ENCODE data around the gene TNNT1.
A peak's percentile ranks its signal among the peaks of the same experiment; 100 is the strongest.

Gene TNNT1

DNA sequence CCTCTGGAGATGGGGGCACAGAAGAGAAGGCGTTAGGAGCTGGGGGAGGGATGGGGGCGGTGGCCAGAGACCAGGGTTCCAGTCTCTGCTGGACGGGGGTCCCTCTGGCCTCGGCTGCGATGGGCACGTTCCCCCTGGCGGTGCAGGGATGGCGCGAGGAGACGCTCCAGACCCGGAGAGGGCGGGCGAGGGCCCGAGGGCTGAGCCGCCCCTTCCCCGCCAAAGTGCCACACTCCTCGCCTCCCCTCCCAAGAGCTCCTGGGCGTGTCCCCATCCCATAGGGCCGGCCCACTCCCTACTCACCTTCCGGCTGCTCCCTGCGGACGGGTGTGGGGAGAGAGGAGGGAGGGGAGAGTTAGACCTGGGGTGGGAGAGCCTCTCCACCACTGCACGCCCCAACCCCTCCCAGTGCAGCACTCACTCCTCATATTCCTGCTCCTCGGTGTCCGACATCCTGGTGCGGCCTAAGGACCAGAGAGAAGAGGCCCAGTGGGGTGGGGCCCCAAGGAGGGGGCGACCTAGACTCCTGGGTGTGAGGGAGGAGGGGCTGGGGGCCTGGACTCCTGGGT is 2.2 kb downstream of the TNNT1 start (continued):
- TF ChIP-seq ZNF623 (tag by site-specific recombination; IDR thresholded peaks at IDR 0.05) (no peak), AEBP2 (tag by site-specific recombination; IDR thresholded peaks at IDR 0.05; ENCODE audit: borderline replicate concordance) (no peak), ZSCAN30 (tag by site-specific recombination; IDR thresholded peaks at IDR 0.05) (no peak), TCF7L2 (IDR thresholded peaks at IDR 0.05; ENCODE audit: borderline replicate concordance, low read depth, low read length) (no peak), HOXC10 (CRISPR knock-in tag; IDR thresholded peaks at IDR 0.05) (no peak), YY1 (tag by site-specific recombination; IDR thresholded peaks at IDR 0.05) (no peak), ZNF157 (tag by site-specific recombination; IDR thresholded peaks at IDR 0.05) (no peak), ZNF670 (tag by site-specific recombination; IDR thresholded peaks at IDR 0.05; ENCODE audit: low read depth) (no peak), ZNF624 (tag by site-specific recombination; IDR thresholded peaks at IDR 0.05) (no peak), YY2 (tag by site-specific recombination; IDR thresholded peaks at IDR 0.05) (no peak), GLI4 (tag by site-specific recombination; IDR thresholded peaks at IDR 0.05) (no peak), ZNF791 (tag by site-specific recombination; IDR thresholded peaks at IDR 0.05) (no peak), ZNF184 (tag by site-specific recombination; IDR thresholded peaks at IDR 0.05) (no peak), ZNF391 (tag by site-specific recombination; IDR thresholded peaks at IDR 0.05; ENCODE audit: borderline replicate concordance, low read depth) (no peak), ZBTB8A (tag by site-specific recombination; IDR thresholded peaks at IDR 0.05) (peak; percentile 59), ZNF514 (tag by site-specific recombination; IDR thresholded peaks at IDR 0.05) (no peak), SCRT1 (tag by site-specific recombination; IDR thresholded peaks at IDR 0.05; ENCODE audit: borderline replicate concordance) (no peak), PRDM1 (tag by site-specific recombination; IDR thresholded peaks at IDR 0.05) (0 out of 2 replicates have a peak, but pooled peaks have one; percentile 37), ZNF16 (tag by site-specific recombination; IDR thresholded peaks at IDR 0.05; ENCODE audit: low read depth) (no peak), ZNF707 (tag by site-specific recombination; IDR thresholded peaks at IDR 0.05) (no peak), ZBTB17 (tag by site-specific recombination; IDR thresholded peaks at IDR 0.05) (peak; percentile 63), ZNF292 (tag by site-specific recombination; IDR thresholded peaks at IDR 0.05; ENCODE audit: borderline replicate concordance, low read depth) (no peak), ZNF548 (tag by site-specific recombination; IDR thresholded peaks at IDR 0.05) (no peak), ZBTB48 (tag by site-specific recombination; IDR thresholded peaks at IDR 0.05) (peak; percentile 38; the same call in 1 of the 2 replicates), ZNF302 (tag by site-specific recombination; IDR thresholded peaks at IDR 0.05; ENCODE audit: low read depth) (no peak), KLF1 (tag by site-specific recombination; IDR thresholded peaks at IDR 0.05) (peak; percentile 97), ZNF248 (tag by site-specific recombination; IDR thresholded peaks at IDR 0.05) (no peak), ZNF121 (tag by site-specific recombination; IDR thresholded peaks at IDR 0.05) (no peak), ZNF398 (tag by site-specific recombination; IDR thresholded peaks at IDR 0.05) (peak; percentile 99)
- TF ChIP-seq, protein P1, sequence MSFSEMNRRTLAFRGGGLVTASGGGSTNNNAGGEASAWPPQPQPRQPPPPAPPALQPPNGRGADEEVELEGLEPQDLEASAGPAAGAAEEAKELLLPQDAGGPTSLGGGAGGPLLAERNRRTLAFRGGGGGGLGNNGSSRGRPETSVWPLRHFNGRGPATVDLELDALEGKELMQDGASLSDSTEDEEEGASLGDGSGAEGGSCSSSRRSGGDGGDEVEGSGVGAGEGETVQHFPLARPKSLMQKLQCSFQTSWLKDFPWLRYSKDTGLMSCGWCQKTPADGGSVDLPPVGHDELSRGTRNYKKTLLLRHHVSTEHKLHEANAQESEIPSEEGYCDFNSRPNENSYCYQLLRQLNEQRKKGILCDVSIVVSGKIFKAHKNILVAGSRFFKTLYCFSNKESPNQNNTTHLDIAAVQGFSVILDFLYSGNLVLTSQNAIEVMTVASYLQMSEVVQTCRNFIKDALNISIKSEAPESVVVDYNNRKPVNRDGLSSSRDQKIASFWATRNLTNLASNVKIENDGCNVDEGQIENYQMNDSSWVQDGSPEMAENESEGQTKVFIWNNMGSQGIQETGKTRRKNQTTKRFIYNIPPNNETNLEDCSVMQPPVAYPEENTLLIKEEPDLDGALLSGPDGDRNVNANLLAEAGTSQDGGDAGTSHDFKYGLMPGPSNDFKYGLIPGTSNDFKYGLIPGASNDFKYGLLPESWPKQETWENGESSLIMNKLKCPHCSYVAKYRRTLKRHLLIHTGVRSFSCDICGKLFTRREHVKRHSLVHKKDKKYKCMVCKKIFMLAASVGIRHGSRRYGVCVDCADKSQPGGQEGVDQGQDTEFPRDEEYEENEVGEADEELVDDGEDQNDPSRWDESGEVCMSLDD (tag by site-specific recombination; IDR thresholded peaks at IDR 0.05): peak; percentile 64
- TF ChIP-seq, protein P2, sequence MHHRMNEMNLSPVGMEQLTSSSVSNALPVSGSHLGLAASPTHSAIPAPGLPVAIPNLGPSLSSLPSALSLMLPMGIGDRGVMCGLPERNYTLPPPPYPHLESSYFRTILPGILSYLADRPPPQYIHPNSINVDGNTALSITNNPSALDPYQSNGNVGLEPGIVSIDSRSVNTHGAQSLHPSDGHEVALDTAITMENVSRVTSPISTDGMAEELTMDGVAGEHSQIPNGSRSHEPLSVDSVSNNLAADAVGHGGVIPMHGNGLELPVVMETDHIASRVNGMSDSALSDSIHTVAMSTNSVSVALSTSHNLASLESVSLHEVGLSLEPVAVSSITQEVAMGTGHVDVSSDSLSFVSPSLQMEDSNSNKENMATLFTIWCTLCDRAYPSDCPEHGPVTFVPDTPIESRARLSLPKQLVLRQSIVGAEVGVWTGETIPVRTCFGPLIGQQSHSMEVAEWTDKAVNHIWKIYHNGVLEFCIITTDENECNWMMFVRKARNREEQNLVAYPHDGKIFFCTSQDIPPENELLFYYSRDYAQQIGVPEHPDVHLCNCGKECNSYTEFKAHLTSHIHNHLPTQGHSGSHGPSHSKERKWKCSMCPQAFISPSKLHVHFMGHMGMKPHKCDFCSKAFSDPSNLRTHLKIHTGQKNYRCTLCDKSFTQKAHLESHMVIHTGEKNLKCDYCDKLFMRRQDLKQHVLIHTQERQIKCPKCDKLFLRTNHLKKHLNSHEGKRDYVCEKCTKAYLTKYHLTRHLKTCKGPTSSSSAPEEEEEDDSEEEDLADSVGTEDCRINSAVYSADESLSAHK (tag by site-specific recombination; IDR thresholded peaks at IDR 0.05): no peak
- TF ChIP-seq, protein P3, sequence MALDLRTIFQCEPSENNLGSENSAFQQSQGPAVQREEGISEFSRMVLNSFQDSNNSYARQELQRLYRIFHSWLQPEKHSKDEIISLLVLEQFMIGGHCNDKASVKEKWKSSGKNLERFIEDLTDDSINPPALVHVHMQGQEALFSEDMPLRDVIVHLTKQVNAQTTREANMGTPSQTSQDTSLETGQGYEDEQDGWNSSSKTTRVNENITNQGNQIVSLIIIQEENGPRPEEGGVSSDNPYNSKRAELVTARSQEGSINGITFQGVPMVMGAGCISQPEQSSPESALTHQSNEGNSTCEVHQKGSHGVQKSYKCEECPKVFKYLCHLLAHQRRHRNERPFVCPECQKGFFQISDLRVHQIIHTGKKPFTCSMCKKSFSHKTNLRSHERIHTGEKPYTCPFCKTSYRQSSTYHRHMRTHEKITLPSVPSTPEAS (tag by site-specific recombination; IDR thresholded peaks at IDR 0.05): no peak
- TF ChIP-seq, protein P4, sequence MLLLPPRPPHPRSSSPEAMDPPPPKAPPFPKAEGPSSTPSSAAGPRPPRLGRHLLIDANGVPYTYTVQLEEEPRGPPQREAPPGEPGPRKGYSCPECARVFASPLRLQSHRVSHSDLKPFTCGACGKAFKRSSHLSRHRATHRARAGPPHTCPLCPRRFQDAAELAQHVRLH (tag by site-specific recombination; IDR thresholded peaks at IDR 0.05): no peak
